SK-N-SH treated with all-trans-retinoic acid at 6 μM for 48 hours (cell line): ENCODE data around the gene CDHR5.

Source experiments
- ATAC-seq: fragments of 200-7000 bp; cut with Tn5 transposase; 3 replicates; pipeline ENCODE4 v1.9.1; 2020; ENCODE audit warnings: mild to moderate bottlenecking, moderate library complexity
- ARNTL ChIP-seq: fragments of 450-650 bp; formaldehyde crosslinking; IDR thresholded peaks from 2 replicates; pipeline ENCODE4 v1.5.0; 2020; ENCODE audit warnings: low read depth, mild to moderate bottlenecking, moderate library complexity, borderline replicate concordance
- BACH2 ChIP-seq: fragments of 250-450 bp; sonication (Bioruptor Pico); IDR thresholded peaks from 2 replicates; pipeline ENCODE4 v1.9.0; 2021; ENCODE audit warnings: mild to moderate bottlenecking, borderline replicate concordance
- CREB5 ChIP-seq: fragments of 250-450 bp; sonication (Bioruptor Pico); IDR thresholded peaks from 2 replicates; pipeline ENCODE4 v1.5.1; 2020; ENCODE audit warnings: low read depth, mild to moderate bottlenecking, moderate library complexity
- CSDC2 ChIP-seq: fragments of 250-450 bp; sonication (Bioruptor Pico); IDR thresholded peaks from 2 replicates; pipeline ENCODE4 v1.5.0; 2020; ENCODE audit warnings: mild to moderate bottlenecking, moderate library complexity
- CSRNP3 ChIP-seq: fragments of 250-450 bp; sonication (Bioruptor Pico); IDR thresholded peaks from 2 replicates; pipeline ENCODE4 v1.5.1; 2021; ENCODE audit warnings: mild to moderate bottlenecking, moderate library complexity
- ESRRG ChIP-seq: fragments of 250-450 bp; sonication (Bioruptor Pico); IDR thresholded peaks from 2 replicates; pipeline ENCODE4 v1.6.1; 2021; ENCODE audit warnings: mild to moderate bottlenecking
- GLIS3 ChIP-seq: fragments of 250-450 bp; sonication (Bioruptor Pico); IDR thresholded peaks from 2 replicates; pipeline ENCODE4 v1.5.0; 2020; ENCODE audit warnings: mild to moderate bottlenecking, moderate library complexity
- ISL1 ChIP-seq: fragments of 250-450 bp; sonication (Bioruptor Pico); IDR thresholded peaks from 2 replicates; pipeline ENCODE4 v2.1.2; 2022; ENCODE audit warnings: mild to moderate bottlenecking, moderate library complexity
- OSR1 ChIP-seq: fragments of 250-450 bp; sonication (Bioruptor Pico); IDR thresholded peaks from 2 replicates; pipeline ENCODE4 v1.8.0; 2022; ENCODE audit warnings: moderate library complexity, mild to moderate bottlenecking, inconsistent platforms
- POU6F1 ChIP-seq: fragments of 250-450 bp; sonication (Bioruptor Pico); IDR thresholded peaks from 2 replicates; pipeline ENCODE4 v1.8.0; 2021; ENCODE audit warnings: low read depth, mild to moderate bottlenecking, moderate library complexity, borderline replicate concordance
- PPARA ChIP-seq: fragments of 250-450 bp; sonication (Bioruptor Pico); IDR thresholded peaks from 2 replicates; pipeline ENCODE4 v1.5.0; 2020; ENCODE audit warnings: mild to moderate bottlenecking, borderline replicate concordance
- SNAI2 ChIP-seq: fragments of 250-450 bp; sonication (Bioruptor Pico); IDR thresholded peaks from 2 replicates; pipeline ENCODE4 v1.5.0; 2020; ENCODE audit warnings: mild to moderate bottlenecking, moderate library complexity
- TCF4 ChIP-seq: fragments of 250-450 bp; sonication (Bioruptor Pico); IDR thresholded peaks from 2 replicates; pipeline ENCODE4 v1.8.0; 2021; ENCODE audit warnings: mild to moderate bottlenecking, moderate library complexity, borderline replicate concordance
- TOX ChIP-seq: fragments of 250-450 bp; sonication (Bioruptor Pico); IDR thresholded peaks from 2 replicates; pipeline ENCODE4 v1.8.0; 2021; ENCODE audit warnings: mild to moderate bottlenecking, moderate library complexity, borderline replicate concordance
- ZC3H10 ChIP-seq: fragments of 250-450 bp; sonication (Bioruptor Pico); IDR thresholded peaks from 2 replicates; pipeline ENCODE4 v1.5.1; 2021; ENCODE audit warnings: mild to moderate bottlenecking, moderate library complexity
- ZFP3 ChIP-seq: fragments of 250-450 bp; sonication (Bioruptor Pico); IDR thresholded peaks from 2 replicates; pipeline ENCODE4 v1.5.0; 2020; ENCODE audit warnings: mild to moderate bottlenecking, moderate library complexity
- ZNF565 ChIP-seq: fragments of 450-650 bp; formaldehyde crosslinking; conservative IDR thresholded peaks from 2 replicates; pipeline ENCODE4 v1.5.0; 2020; ENCODE audit warnings: low read depth, mild to moderate bottlenecking, moderate library complexity
- ZNF70 ChIP-seq: fragments of 450-650 bp; formaldehyde crosslinking; IDR thresholded peaks from 2 replicates; pipeline ENCODE4 v1.5.0; 2020; ENCODE audit warnings: mild to moderate bottlenecking, moderate library complexity
- ZNF8 ChIP-seq: fragments of 450-650 bp; formaldehyde crosslinking; IDR thresholded peaks from 2 replicates; pipeline ENCODE4 v1.5.0; 2020; ENCODE audit warnings: mild to moderate bottlenecking, moderate library complexity
- TF ChIP-seq, protein P1 (sequence below): fragments of 250-450 bp; sonication (Bioruptor Pico); IDR thresholded peaks from 2 replicates; pipeline ENCODE4 v1.5.0; 2020; ENCODE audit warnings: mild to moderate bottlenecking, moderate library complexity
- TF ChIP-seq, protein P2 (sequence below): fragments of 250-450 bp; sonication (Bioruptor Pico); IDR thresholded peaks from 2 replicates; pipeline ENCODE4 v1.8.0; 2020; ENCODE audit warnings: mild to moderate bottlenecking, moderate library complexity, borderline replicate concordance

The CDHR5 gene

GRCh38 chr11:606245-606644 is 18.5 kb downstream of the CDHR5 start:
- ATAC-seq, result peak; percentile 80

DNA sequence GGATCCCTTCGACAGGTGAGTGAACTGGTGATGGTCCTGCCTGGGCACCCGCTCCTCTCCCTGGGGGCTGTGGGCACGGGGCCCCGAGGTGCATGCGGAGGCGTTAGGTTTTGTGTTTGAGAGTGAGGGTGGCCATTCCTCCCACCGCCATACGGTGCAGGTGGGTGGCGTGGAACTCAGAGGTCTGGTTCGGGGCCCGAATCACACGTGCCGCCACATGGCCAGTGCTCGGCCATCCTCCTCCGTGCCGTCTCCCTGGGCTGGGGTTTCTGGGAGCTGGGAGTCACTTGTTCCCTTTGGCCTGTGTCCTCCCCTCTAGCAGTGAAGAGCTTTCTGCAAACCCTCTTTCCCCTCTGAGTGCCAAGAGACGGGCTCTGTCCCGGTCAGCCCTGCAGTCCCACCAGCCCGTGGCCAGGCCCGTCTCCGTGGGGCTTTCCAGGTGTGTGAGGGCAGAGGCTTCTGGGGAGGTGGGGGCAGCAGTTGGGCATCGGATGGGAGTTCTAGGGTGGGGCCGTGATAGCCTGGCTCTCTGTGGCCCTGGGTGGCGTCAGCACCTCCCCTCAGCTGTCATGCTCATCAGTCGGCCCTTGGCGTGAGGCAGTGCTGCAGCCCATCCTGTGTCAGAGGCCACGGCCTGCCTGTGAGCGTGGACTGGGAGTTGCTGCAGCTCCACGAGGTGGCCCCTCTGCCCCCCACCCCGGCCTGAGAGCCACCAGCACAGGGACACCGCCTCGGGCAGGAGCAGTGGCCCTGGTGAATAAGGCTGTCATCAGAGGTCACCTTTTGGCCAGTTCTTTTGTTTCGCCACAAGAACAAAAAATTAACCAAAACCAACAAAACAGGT is 19.2 kb downstream of the CDHR5 start:
- TF ChIP-seq CREB5 (CRISPR knock-in tag) (no peak), POU6F1 (CRISPR knock-in tag) (no peak), CSRNP3 (no peak), ESRRG (CRISPR knock-in tag) (no peak), ZC3H10 (CRISPR knock-in tag) (no peak), GLIS3 (CRISPR knock-in tag) (no peak), OSR1 (CRISPR knock-in tag) (no peak), ZNF70 (CRISPR knock-in tag) (no peak), ARNTL (no peak), SNAI2 (no peak), CSDC2 (CRISPR knock-in tag) (no peak), ZNF565 (CRISPR knock-in tag) (no peak), TCF4 (CRISPR knock-in tag) (no peak), PPARA (no peak), TOX (CRISPR knock-in tag) (no peak), ISL1 (no peak), ZNF8 (no peak), BACH2 (CRISPR knock-in tag) (no peak), ZFP3 (CRISPR knock-in tag) (no peak)
- TF ChIP-seq, protein P1, sequence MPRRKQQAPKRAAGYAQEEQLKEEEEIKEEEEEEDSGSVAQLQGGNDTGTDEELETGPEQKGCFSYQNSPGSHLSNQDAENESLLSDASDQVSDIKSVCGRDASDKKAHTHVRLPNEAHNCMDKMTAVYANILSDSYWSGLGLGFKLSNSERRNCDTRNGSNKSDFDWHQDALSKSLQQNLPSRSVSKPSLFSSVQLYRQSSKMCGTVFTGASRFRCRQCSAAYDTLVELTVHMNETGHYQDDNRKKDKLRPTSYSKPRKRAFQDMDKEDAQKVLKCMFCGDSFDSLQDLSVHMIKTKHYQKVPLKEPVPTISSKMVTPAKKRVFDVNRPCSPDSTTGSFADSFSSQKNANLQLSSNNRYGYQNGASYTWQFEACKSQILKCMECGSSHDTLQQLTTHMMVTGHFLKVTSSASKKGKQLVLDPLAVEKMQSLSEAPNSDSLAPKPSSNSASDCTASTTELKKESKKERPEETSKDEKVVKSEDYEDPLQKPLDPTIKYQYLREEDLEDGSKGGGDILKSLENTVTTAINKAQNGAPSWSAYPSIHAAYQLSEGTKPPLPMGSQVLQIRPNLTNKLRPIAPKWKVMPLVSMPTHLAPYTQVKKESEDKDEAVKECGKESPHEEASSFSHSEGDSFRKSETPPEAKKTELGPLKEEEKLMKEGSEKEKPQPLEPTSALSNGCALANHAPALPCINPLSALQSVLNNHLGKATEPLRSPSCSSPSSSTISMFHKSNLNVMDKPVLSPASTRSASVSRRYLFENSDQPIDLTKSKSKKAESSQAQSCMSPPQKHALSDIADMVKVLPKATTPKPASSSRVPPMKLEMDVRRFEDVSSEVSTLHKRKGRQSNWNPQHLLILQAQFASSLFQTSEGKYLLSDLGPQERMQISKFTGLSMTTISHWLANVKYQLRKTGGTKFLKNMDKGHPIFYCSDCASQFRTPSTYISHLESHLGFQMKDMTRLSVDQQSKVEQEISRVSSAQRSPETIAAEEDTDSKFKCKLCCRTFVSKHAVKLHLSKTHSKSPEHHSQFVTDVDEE (CRISPR knock-in tag), result no peak
- ATAC-seq, result no peak

More at GRCh38 chr11:606245-606644, 18.5 kb downstream of the CDHR5 start:
- 0 out of 2 replicates have a peak, but pooled peaks have one; percentile 30 for TF ChIP-seq ZFP3 (CRISPR knock-in tag)
- TF ChIP-seq, protein P2, sequence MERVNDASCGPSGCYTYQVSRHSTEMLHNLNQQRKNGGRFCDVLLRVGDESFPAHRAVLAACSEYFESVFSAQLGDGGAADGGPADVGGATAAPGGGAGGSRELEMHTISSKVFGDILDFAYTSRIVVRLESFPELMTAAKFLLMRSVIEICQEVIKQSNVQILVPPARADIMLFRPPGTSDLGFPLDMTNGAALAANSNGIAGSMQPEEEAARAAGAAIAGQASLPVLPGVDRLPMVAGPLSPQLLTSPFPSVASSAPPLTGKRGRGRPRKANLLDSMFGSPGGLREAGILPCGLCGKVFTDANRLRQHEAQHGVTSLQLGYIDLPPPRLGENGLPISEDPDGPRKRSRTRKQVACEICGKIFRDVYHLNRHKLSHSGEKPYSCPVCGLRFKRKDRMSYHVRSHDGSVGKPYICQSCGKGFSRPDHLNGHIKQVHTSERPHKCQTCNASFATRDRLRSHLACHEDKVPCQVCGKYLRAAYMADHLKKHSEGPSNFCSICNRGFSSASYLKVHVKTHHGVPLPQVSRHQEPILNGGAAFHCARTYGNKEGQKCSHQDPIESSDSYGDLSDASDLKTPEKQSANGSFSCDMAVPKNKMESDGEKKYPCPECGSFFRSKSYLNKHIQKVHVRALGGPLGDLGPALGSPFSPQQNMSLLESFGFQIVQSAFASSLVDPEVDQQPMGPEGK (CRISPR knock-in tag), result no peak
- TF ChIP-seq, protein P1 (CRISPR knock-in tag), result 0 out of 2 replicates have a peak, but pooled peaks have one; percentile 20
- 0 out of 2 replicates have a peak, but pooled peaks have one; percentile 20 for TF ChIP-seq SNAI2
